B cell (primary cell): Measurements from ENCODE around the gene OR1I1.

Experiments
- EZH2 ChIP-seq: IDR thresholded peaks from 2 replicates; pipeline ENCODE4 v1.6.1; 2012; ENCODE audit warnings: borderline replicate concordance, low read depth, mild to moderate bottlenecking, moderate library complexity, low read length; ENCODE audit not compliant: insufficient read depth, poor library complexity, severe bottlenecking
- TF ChIP-seq, protein P1 (sequence below): fragments of 200-600 bp; IDR thresholded peaks from one replicate; pipeline ENCODE4 v1.8.0; 2022; ENCODE audit warnings: antibody characterized with exemption, mild to moderate bottlenecking

DNA sequence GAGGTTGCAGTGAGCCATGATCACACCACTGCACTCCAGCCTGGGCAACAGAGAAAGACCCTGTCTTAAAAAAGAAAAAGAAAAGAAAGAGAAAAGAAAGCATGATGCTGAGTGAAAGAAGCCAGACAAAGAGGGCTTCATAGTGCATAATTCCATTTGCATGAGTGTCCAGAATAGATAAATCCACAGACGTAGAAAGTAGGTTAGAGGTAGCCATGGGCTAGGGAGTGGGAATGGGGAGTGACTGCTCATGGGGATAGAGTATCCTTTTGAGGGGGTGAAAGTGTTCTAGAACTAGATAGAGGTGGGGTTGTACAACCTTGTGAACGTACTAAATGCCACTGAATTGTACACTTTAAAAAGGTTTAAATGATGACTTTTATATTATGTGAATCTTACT, 7.6 kb upstream of the OR1I1 start:
- TF ChIP-seq, protein P1, sequence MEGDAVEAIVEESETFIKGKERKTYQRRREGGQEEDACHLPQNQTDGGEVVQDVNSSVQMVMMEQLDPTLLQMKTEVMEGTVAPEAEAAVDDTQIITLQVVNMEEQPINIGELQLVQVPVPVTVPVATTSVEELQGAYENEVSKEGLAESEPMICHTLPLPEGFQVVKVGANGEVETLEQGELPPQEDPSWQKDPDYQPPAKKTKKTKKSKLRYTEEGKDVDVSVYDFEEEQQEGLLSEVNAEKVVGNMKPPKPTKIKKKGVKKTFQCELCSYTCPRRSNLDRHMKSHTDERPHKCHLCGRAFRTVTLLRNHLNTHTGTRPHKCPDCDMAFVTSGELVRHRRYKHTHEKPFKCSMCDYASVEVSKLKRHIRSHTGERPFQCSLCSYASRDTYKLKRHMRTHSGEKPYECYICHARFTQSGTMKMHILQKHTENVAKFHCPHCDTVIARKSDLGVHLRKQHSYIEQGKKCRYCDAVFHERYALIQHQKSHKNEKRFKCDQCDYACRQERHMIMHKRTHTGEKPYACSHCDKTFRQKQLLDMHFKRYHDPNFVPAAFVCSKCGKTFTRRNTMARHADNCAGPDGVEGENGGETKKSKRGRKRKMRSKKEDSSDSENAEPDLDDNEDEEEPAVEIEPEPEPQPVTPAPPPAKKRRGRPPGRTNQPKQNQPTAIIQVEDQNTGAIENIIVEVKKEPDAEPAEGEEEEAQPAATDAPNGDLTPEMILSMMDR, result no peak
- TF ChIP-seq EZH2, result no peak
